Measurements from ENCODE around the gene ZBTB48.
"Not testable (repeated sequence)": the region's sequence is repeated elsewhere in the genome, so short reads cannot be mapped to it uniquely, and the experiment has no call there.

Gene ZBTB48

GRCh38 chr1:6627841-6628545 lies 48.2 kb downstream of the ZBTB48 start:
- Histone ChIP-seq H3K79me2 (ENCODE audit: control insufficient read depth, insufficient read depth, low read length, unreplicated experiment) (peaks cover 29% of the 10 kb centered on the region), H3K36me3 (ENCODE audit: insufficient read depth, low read length) (peaks cover 11% of the 10 kb centered on the region; the same call in 1 of the 2 replicates), H3K4me3 (ENCODE audit: low read depth, low read length) (no peak overlapping the region)

DNA sequence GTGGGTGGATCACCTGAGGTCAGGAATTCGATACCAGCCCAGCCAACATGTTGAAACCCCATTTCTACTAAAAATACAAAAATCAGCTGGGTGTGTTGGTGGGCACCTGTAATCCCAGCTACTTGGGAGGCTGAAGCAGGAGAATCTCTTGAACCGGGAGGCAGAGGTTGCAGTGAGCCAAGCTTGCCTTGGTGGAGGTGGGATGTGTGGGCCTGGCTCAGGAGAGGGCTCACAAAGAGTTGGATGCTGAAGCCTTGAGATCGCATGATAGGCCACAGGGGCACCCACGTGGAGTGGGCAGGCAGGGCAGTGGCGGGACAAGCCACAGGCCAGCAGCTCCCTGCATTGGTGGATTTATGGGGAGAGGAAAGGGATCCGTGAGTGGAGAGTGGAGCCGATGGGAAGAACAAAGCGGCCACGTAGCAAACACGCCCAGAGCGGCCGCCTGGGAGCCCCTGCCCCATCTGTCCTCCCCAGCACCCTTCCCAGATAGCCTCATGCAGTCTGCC lies 49.2 kb downstream of the ZBTB48 start:
- Histone ChIP-seq H3K4me1 (ENCODE audit: control insufficient read depth, insufficient read depth, low read length, unreplicated experiment) (peaks cover 6% of the 10 kb centered on the region), H2AFZ (ENCODE audit: low read length, unreplicated experiment) (no peak overlapping the region), H3K4me3 (ENCODE audit: low read depth, low read length) (no peak overlapping the region), H3K27me3 (ENCODE audit: insufficient read depth, low read length) (no peaks in the 10 kb centered on the region), H3K27ac (ENCODE audit: low read depth, low read length) (no peak overlapping the region), H3K79me2 (ENCODE audit: control insufficient read depth, insufficient read depth, low read length, unreplicated experiment) (peaks cover 29% of the 10 kb centered on the region), H3K36me3 (ENCODE audit: insufficient read depth, low read length) (peaks cover 8% of the 10 kb centered on the region; the same call in 1 of the 2 replicates)

More at GRCh38 chr1:6627841-6628545, 48.2 kb downstream of the ZBTB48 start:
- no peak overlapping the region for H3K27ac ChIP-seq (ENCODE audit: low read depth, low read length)
- no peak overlapping the region for H2AFZ ChIP-seq (ENCODE audit: low read length, unreplicated experiment)
- H3K4me1 ChIP-seq (ENCODE audit: control insufficient read depth, insufficient read depth, low read length, unreplicated experiment): peaks cover 7% of the 10 kb centered on the region
- H3K27me3 ChIP-seq (ENCODE audit: insufficient read depth, low read length): no peaks in the 10 kb centered on the region

GRCh38 chr1:6630027-6630426 lies 50.2 kb downstream of the ZBTB48 start:
- Histone ChIP-seq H3K79me2 (ENCODE audit: control insufficient read depth, insufficient read depth, low read length, unreplicated experiment) (peaks cover 29% of the 10 kb centered on the region), H3K27me3 (ENCODE audit: insufficient read depth, low read length) (no peaks in the 10 kb centered on the region), H3K4me1 (ENCODE audit: control insufficient read depth, insufficient read depth, low read length, unreplicated experiment) (no peaks in the 10 kb centered on the region), H3K36me3 (ENCODE audit: insufficient read depth, low read length) (peaks cover 7% of the 10 kb centered on the region; the same call in 1 of the 2 replicates), H3K4me3 (ENCODE audit: low read depth, low read length) (no peak overlapping the region), H3K27ac (ENCODE audit: low read depth, low read length) (no peak overlapping the region), H2AFZ (ENCODE audit: low read length, unreplicated experiment) (no peak overlapping the region)

DNA sequence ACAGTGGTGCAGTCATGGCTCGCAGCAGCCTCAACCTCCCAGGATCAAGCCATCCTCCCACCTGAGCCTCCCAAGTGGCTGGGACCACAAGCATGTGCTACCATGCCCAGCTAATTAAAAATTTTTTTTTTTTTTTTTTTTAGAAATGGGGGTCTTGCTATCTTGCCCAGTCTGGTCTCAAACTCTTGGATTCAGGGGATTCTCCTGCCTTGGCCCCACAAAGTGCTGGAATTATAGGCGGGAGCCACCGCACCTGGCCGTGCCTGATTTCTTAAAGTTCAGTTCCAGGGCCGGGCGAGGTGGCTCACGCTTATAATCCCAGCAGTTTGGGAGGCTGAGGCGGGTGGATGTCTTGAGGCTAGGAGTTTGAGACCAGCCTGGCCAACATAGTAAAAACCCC lies 51.3 kb downstream of the ZBTB48 start:
- H3K36me3 ChIP-seq (ENCODE audit: insufficient read depth, low read length): peaks cover 7% of the 10 kb centered on the region; the same call in 1 of the 2 replicates
- no peaks in the 10 kb centered on the region for H3K4me1 ChIP-seq (ENCODE audit: control insufficient read depth, insufficient read depth, low read length, unreplicated experiment)
- no peaks in the 10 kb centered on the region for H3K27me3 ChIP-seq (ENCODE audit: insufficient read depth, low read length)
- no peak overlapping the region for H3K4me3 ChIP-seq (ENCODE audit: low read depth, low read length)
- H2AFZ ChIP-seq (ENCODE audit: low read length, unreplicated experiment): no peak overlapping the region
- peaks cover 25% of the 10 kb centered on the region for H3K79me2 ChIP-seq (ENCODE audit: control insufficient read depth, insufficient read depth, low read length, unreplicated experiment)
- no peak overlapping the region for H3K27ac ChIP-seq (ENCODE audit: low read depth, low read length)

GRCh38 chr1:6632588-6633514 lies 53.1 kb downstream of the ZBTB48 start:
- H3K27me3 ChIP-seq (ENCODE audit: insufficient read depth, low read length): no peaks in the 10 kb centered on the region
- no peak overlapping the region for H3K27ac ChIP-seq (ENCODE audit: low read depth, low read length)
- H3K4me3 ChIP-seq (ENCODE audit: low read depth, low read length): no peak overlapping the region
- no peak overlapping the region for H2AFZ ChIP-seq (ENCODE audit: low read length, unreplicated experiment)
- H3K36me3 ChIP-seq (ENCODE audit: insufficient read depth, low read length): peaks cover 13% of the 10 kb centered on the region; the same call in 1 of the 2 replicates
- peaks cover 8% of the 10 kb centered on the region for H3K79me2 ChIP-seq (ENCODE audit: control insufficient read depth, insufficient read depth, low read length, unreplicated experiment)
- H3K4me1 ChIP-seq (ENCODE audit: control insufficient read depth, insufficient read depth, low read length, unreplicated experiment): peaks cover 3% of the 10 kb centered on the region

GRCh38 chr1:6634371-6635052 lies 54.7 kb downstream of the ZBTB48 start:
- Histone ChIP-seq H3K4me3 (ENCODE audit: low read depth, low read length) (no peak overlapping the region), H3K36me3 (ENCODE audit: insufficient read depth, low read length) (peaks cover 8% of the 10 kb centered on the region; the same call in 1 of the 2 replicates), H2AFZ (ENCODE audit: low read length, unreplicated experiment) (no peak overlapping the region), H3K79me2 (ENCODE audit: control insufficient read depth, insufficient read depth, low read length, unreplicated experiment) (no peaks in the 10 kb centered on the region), H3K27ac (ENCODE audit: low read depth, low read length) (no peak overlapping the region), H3K27me3 (ENCODE audit: insufficient read depth, low read length) (no peaks in the 10 kb centered on the region), H3K4me1 (ENCODE audit: control insufficient read depth, insufficient read depth, low read length, unreplicated experiment) (peaks cover 6% of the 10 kb centered on the region)

DNA sequence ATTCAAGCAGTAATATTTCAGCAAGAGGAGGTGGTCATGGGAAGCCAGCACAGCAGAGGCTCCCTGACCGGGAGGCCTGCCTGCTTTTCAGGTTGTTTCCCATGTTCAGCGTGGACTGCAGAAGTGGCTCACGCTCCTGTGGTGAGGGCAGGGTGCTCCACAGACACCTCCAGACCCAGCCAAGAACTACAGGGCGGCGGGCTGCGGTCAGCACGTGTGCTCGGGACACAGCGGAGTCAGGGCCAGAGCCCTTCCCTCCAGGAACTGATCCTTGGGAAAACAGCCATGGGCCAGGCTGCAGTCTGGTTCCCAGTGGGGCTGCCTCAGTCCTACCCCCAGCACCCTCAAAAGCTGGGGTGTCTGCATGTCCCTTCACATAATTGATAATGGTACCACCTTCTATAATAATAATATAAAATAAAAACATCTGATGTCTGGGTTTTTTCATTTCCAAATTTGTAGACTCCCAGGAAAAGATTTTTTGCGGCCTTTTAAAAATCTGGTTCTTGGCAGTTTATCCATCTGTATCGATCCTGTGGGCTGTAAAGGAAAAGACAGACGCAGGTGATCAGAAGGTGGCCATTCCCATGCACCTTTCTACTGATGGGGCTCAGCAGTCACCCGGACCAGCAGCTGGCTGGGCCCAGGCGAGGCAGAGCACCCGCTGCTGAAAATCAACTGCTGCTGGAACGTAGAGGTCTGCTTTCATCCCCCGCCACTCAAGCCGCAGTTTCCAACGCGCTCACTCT lies 55.5 kb downstream of the ZBTB48 start:
- Histone ChIP-seq H3K27ac (ENCODE audit: low read depth, low read length) (no peak overlapping the region), H3K79me2 (ENCODE audit: control insufficient read depth, insufficient read depth, low read length, unreplicated experiment) (no peaks in the 10 kb centered on the region), H3K36me3 (ENCODE audit: insufficient read depth, low read length) (peaks cover 11% of the 10 kb centered on the region; the same call in 1 of the 2 replicates), H2AFZ (ENCODE audit: low read length, unreplicated experiment) (no peak overlapping the region), H3K4me1 (ENCODE audit: control insufficient read depth, insufficient read depth, low read length, unreplicated experiment) (peaks cover 6% of the 10 kb centered on the region), H3K4me3 (ENCODE audit: low read depth, low read length) (no peak overlapping the region), H3K27me3 (ENCODE audit: insufficient read depth, low read length) (no peaks in the 10 kb centered on the region)

DNA sequence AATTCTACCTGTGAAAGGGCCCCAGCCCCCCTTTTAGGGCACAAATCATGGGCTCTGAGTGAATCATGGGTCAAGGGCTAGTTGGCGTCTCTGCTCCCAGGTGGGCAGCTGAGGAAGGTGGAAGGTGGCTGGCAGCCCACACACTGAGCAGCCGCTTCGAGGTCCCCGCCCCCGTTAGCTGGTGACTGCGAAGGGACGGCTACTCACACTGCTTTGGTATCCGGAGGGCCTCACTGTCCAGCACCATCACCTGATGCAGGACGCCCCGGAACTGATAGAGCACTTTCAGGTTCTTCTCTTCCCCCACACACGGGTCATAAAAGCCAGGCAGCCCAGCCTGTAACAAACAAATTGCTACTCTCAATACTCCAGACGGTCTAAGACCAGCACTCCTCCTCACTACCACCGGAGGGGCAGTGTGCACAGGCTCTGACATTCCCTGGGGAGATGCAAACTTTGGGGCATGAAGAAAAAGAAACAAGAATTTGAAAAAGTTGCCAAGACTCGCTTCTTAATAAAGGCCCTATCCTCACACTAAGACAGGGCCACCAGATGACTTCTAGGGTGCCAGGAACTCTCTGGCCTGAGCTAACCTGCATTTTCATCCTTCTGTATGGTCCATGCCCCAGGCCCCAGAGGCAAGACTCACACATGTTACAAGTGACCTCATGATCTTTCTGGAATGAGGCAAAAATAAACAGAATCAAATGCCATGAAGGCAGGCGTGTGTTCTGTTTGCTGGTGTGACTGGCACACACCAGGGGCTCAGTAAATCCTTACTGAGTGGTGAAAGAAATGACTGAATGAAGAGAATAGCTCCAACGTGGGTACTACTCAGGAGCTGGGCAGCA lies 56.3 kb downstream of the ZBTB48 start:
- no peaks in the 10 kb centered on the region for H3K27me3 ChIP-seq (ENCODE audit: insufficient read depth, low read length)
- no peak overlapping the region for H2AFZ ChIP-seq (ENCODE audit: low read length, unreplicated experiment)
- peaks cover 11% of the 10 kb centered on the region; the same call in 1 of the 2 replicates for H3K36me3 ChIP-seq (ENCODE audit: insufficient read depth, low read length)
- H3K27ac ChIP-seq (ENCODE audit: low read depth, low read length): no peak overlapping the region
- no peak overlapping the region for H3K4me3 ChIP-seq (ENCODE audit: low read depth, low read length)
- peaks cover 6% of the 10 kb centered on the region for H3K4me1 ChIP-seq (ENCODE audit: control insufficient read depth, insufficient read depth, low read length, unreplicated experiment)
- no peaks in the 10 kb centered on the region for H3K79me2 ChIP-seq (ENCODE audit: control insufficient read depth, insufficient read depth, low read length, unreplicated experiment)

GRCh38 chr1:6636778-6637177 lies 57.0 kb downstream of the ZBTB48 start:
- H3K36me3 ChIP-seq (ENCODE audit: insufficient read depth, low read length): peaks cover 11% of the 10 kb centered on the region; the same call in 1 of the 2 replicates
- H3K4me3 ChIP-seq (ENCODE audit: low read depth, low read length): not testable (repeated sequence)

More at GRCh38 chr1:6636778-6637177, 57.0 kb downstream of the ZBTB48 start:
- H3K4me1 ChIP-seq (ENCODE audit: control insufficient read depth, insufficient read depth, low read length, unreplicated experiment); H2AFZ ChIP-seq (ENCODE audit: low read length, unreplicated experiment); H3K27ac ChIP-seq (ENCODE audit: low read depth, low read length); H3K79me2 ChIP-seq (ENCODE audit: control insufficient read depth, insufficient read depth, low read length, unreplicated experiment); H3K27me3 ChIP-seq (ENCODE audit: insufficient read depth, low read length): not testable (repeated sequence)

Data from ACC112 (cell line).